Frontal cortex (tissue), 4 donors: Measurements from ENCODE around the gene EMC7. TPM values are rescaled to one million over a fixed set of nuclear protein-coding genes. Genes with fewer than 3 reads are reported as not detected.

Experiments
- DNase-seq, 2 donors: peaks; one replicate each; pipeline ENCODE4 v3.0.0; 2012; ENCODE audit warnings: low spot score in 2 of 2
- FAIRE-seq: peaks from 2 replicates; lab custom pipeline; 2012; peaks lifted over from hg19 to GRCh38; lab: Jason Lieb, UNC
- total RNA-seq: library from RNA; depleted of rRNA; stranded (reverse); fragments of >200 nt; gene quantifications from one replicate; pipeline ENCODE4 v1.2.3, GENCODE V29; 2014
- donor health status: control.
- donor health status: control.
- donor health status: control.

The EMC7 gene
- total RNA-seq, 1 donor from 2014 or later, result 22.8 TPM

- no peak for FAIRE-seq
These were observed 55.1 kb downstream of the EMC7 start for GRCh38 chr15:34046471-34047145.

GRCh38 chr15:34043813-34044212 lies 57.8 kb downstream of the EMC7 start:
- FAIRE-seq (no peak), DNase-seq (no peak)

More at GRCh38 chr15:34046471-34047145, 55.1 kb downstream of the EMC7 start:
- no peak for DNase-seq

GRCh38 chr15:34043391-34043790 lies 58.3 kb downstream of the EMC7 start:
- no peak for DNase-seq
- FAIRE-seq, result no peak

DNA sequence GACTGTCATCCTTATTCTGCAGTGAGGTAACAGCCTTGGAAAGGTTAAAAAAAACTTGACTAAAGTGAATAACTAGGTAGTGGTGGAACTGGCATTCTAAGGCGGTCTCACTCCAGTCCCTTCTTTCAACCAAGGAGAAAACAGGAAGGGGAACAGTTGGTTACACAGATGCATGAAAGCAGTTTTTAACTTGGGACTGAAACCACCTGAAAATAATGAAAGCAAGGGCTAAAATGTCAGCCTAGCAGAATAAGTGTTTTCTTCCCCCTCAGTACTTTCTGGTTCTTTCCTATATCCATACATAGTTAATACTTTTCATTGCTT lies 61.9 kb downstream of the EMC7 start:
- FAIRE-seq, result no peak
- no peak for DNase-seq

DNA sequence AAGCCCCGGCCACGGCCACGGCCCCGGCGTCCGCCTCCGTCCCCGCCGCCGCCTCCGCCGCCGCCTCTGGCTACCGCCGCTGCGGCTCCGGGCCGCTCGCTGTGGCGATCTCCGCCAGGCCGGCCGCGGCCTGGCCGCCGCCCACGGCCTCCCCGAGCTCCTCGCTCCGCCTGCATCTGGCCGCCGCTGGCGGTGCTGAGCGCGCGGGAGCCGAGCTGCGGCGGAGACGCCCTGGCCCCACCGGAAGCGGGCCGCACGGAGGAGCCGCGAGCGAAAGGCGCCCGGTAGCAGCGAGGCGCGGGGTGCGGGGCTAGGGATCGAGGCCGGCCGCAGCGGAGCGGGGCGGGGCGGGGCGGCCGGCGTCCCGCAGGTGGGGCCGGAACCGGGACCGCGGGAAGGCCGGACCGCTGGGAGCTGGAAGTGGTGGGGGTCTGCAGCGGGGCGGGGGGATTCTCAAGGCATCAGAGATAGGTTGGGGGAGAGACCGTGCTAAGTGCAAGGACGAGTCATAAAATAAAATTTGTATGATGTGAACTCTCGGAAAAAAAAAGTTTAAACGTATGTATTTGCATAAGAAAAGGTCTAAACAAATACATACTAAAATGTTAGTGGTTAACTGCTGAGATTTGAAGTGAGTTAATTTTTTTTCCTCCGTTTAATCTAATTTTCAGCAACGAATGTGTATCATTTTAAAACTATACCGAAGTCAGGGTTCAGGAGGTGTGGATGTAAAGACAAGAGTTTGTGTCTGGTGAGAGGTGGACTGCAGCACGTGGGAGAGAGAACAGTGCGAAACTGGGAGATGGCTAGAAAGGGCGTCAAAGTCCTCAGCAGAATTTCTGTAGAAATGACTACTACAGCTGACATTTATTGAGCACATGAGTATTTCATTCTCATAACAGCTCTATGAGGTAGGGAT lies 62.5 kb downstream of the EMC7 start, which contains the start of gene AVEN:
Gene AVEN (minus strand): TSS at position 334 of the 919 bp plus-strand sequence. CDS start 158 bp downstream, at position 176.
- DNase-seq, result peak; percentile 52 to 63
- no peak for FAIRE-seq

- no peak for FAIRE-seq
- peak; percentile 80 to 86 for DNase-seq
These were observed 63.4 kb downstream of the EMC7 start for GRCh38 chr15:34038023-34038870.

Other genes starting within 250 kb of the EMC7 start
- 0.41 TPM for gene CHRM5, start 133.4 kb downstream of the EMC7 start, total RNA-seq
- 8.6 TPM for gene AVEN, start 62.7 kb downstream of the EMC7 start, total RNA-seq
- 4.5 TPM for gene PGBD4, start 221 bp upstream of the EMC7 start, total RNA-seq
- gene KATNBL1, start 108.2 kb upstream of the EMC7 start, total RNA-seq, result 109 TPM
- gene EMC4, start 123.2 kb upstream of the EMC7 start, total RNA-seq, result 117 TPM
- gene SLC12A6, start 235.9 kb upstream of the EMC7 start, total RNA-seq, result 26.5 TPM
- 81.9 TPM for gene NOP10, start 241.3 kb upstream of the EMC7 start, total RNA-seq
- gene NUTM1, start 241.5 kb upstream of the EMC7 start, total RNA-seq, result under 0.01 TPM